HG02798 (cell line): ENCODE data around the gene DLX1.
A peak's percentile ranks its signal among the peaks of the same experiment; 100 is the strongest.
"Not testable (repeated sequence)": the region's sequence is repeated elsewhere in the genome, so short reads cannot be mapped to it uniquely, and the experiment has no call there.

ENCODE experiments used
- ATAC-seq: cut with Tn5 transposase; IDR thresholded peaks from one replicate; pipeline ENCODE4 v1.9.1; 2021; ENCODE audit warnings: mild to moderate bottlenecking; ENCODE audit not compliant: unreplicated experiment, poor library complexity

Gene DLX1

DNA sequence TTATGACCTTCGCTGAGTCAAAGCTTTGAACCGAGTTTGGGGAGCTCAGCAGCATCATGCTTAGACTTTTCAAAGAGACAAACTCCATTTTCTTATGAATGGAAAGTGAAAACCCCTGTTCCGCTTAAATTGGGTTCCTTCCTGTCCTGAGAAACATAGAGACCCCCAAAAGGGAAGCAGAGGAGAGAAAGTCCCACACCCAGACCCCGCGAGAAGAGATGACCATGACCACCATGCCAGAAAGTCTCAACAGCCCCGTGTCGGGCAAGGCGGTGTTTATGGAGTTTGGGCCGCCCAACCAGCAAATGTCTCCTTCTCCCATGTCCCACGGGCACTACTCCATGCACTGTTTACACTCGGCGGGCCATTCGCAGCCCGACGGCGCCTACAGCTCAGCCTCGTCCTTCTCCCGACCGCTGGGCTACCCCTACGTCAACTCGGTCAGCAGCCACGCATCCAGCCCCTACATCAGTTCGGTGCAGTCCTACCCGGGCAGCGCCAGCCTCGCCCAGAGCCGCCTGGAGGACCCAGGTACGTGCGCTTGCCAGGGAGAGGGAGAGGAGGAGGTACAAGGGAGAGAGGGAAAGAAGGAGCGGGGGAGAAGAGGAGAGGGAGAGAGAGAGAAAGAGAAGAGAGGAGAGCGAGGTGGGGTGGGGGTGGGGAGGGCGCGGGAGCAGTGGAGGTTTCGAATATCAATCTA is at the start of gene DLX1:
Gene DLX1 (plus strand): TSS at position 48 of the 700 bp plus-strand sequence. CDS start 171 bp downstream, at position 219.
- peak; percentile 17 for ATAC-seq

- ATAC-seq: no peak
Observed at GRCh38 chr2:172038121-172038520, 47.2 kb upstream of the DLX1 start.

- no peak for ATAC-seq
Observed at GRCh38 chr2:172038604-172039003, 46.7 kb upstream of the DLX1 start.

- no peak for ATAC-seq
Observed at GRCh38 chr2:172039011-172039704, 46.1 kb upstream of the DLX1 start.

DNA sequence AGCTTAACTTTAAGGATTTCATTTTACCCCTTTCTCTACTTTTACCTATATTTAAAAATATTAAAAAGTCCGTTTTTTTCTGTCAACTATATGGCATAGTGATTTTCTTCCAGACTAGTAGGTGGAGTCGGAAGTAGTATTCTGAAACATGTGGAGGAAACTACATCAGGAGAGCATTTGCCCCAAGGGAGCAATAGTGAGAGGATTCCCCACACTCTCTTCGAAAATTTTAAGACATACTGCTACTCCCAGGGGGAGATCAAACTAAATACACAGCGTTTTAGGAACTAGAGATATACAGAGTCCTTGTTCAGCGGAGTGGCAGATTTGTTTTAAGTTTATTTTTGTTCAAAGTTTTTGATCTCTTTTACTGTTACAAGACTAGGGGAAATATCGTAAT is 45.0 kb upstream of the DLX1 start:
- ATAC-seq: no peak

- no peak for ATAC-seq
Observed at GRCh38 chr2:172046080-172046678, 39.1 kb upstream of the DLX1 start.

GRCh38 chr2:172046866-172047565 is 38.3 kb upstream of the DLX1 start:
- no peak for ATAC-seq

- ATAC-seq: no peak
Observed at GRCh38 chr2:172047566-172048507, 37.5 kb upstream of the DLX1 start.

DNA sequence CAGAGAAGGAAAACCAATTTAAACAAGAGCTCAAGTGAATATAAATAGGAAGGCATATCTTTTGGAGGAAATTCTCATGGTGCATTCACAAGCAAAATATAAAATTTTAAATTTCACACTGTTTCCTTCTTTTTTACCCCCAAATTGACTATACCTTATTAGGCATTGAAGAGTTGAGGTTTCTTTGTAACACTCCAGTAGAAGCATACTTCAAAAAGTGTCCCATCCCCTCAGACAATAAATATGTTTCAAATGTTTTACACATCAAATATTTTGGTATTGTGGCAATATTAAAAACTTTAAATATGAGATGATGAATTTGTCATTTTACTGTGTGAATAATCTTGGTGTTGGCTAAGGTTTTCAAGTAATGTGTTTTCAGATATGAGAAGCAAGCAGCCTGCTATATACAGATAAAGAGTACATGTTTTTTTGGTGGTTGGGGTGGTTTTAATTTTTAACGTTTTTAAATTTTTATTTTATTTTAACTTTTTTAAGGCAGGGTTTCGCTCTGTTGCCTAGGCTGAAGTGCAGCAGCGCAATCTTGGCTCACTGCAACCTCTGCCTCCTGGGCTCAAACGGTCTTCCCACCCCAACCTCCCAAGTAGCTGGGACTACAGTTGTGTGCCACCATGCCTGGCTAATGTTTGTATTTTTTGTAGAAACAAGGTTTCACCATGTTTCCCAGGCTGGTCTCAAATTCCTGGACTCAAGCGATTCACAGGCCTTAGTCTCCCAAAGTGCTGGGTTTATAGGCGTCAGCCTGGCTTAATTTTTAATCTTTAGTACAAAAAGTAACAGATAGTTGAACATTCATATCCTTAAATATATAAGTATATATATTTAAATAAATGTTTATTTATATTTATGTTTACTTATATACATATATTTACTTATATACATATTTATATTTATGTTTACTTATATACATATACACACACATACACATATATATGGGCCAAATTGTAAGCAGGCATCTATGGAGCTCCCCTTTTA is 36.5 kb upstream of the DLX1 start:
- ATAC-seq: no peak

GRCh38 chr2:172049567-172050120 is 35.7 kb upstream of the DLX1 start:
- ATAC-seq: no peak

GRCh38 chr2:172050479-172051125 is 34.7 kb upstream of the DLX1 start:
- ATAC-seq: no peak

- no peak for ATAC-seq
Observed at GRCh38 chr2:172052000-172052983, 33.0 kb upstream of the DLX1 start.

- no peak for ATAC-seq
Observed at GRCh38 chr2:172053486-172053885, 31.8 kb upstream of the DLX1 start.

DNA sequence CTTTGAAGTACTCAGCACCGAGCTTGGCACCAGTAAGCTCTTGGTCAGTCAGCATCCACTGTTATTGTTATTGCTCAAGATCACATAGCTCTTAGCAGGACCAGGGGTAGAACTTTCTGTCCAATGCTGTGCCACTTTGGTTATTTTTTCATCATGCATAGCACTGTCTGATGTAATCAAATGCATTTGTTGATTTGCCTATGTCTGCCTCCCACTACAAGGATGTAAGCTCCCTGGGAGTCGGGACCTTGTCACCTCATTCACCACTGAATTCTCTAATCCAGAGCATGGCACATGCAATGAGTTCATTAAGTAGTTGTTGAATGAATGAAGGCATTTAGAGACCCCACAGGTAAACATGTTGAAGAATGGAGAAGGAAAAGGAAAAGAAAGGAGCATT is 29.0 kb upstream of the DLX1 start:
- ATAC-seq: no peak

DNA sequence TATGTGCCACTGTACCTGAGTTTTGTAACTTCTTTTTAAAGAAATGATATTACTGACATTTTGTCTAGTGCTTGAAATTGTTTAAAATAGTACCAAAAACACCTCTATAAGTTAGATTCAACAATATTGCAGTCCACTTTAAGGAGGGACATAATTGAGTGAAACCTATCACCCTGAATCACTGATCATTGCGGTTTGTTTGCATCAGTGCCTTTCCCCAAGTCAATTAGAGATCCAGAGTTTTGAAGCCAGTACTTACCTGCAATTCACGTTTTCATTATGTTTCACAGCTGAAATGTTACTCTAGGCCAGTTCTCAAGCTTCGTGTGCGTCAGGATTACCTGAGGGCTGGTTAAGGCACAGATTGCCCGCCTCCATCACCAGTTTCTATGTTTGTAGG is 26.6 kb upstream of the DLX1 start:
- no peak for ATAC-seq

DNA sequence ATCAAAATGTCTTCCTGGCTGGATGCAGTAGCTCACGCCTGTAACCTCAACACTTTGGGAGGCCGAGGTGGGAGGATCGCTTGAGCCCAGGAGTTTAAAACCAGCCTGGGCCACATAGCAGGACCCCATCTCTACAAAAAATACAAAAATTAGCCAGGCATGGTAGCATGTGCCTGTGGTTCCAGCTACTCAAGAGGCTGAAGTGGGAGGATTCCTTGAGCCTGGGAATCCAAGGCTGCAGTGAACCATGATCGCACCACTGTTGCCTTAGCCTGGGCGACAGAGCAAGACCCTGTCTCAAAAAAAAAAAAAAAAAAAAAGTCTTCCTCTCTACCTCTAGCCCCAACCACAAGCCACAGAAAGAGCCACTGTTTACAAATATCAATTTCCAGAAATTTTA is 25.2 kb upstream of the DLX1 start:
- not testable (repeated sequence) for ATAC-seq
